GM23248 (cell line): ENCODE measurements around the gene FAM222B. TPM values are rescaled to one million over a fixed set of nuclear protein-coding genes. Genes with fewer than 3 reads are reported as not detected.
A peak's percentile ranks its signal among the peaks of the same experiment; 100 is the strongest.
"Not testable (repeated sequence)": the region's sequence is repeated elsewhere in the genome, so short reads cannot be mapped to it uniquely, and the experiment has no call there.

Experiments used
- DNase-seq: peaks from one replicate; pipeline ENCODE4 v3.0.0-alpha.2; 2015
- H2AFZ ChIP-seq: fragments of 200-600 bp; sonication (generic); 2 replicates; pipeline ENCODE4 v1.6.1; 2016; ENCODE audit warnings: antibody characterized with exemption
- H3F3A ChIP-seq: fragments of 200-600 bp; sonication (generic); 2 replicates; pipeline ENCODE4 v1.6.1; 2016; ENCODE audit warnings: mild to moderate bottlenecking, antibody characterized with exemption, mixed run types; ENCODE audit not compliant: insufficient read depth
- H3K27ac ChIP-seq: fragments of 200-600 bp; sonication (generic); 2 replicates; pipeline ENCODE4 v1.5.1; 2016; ENCODE audit warnings: mild to moderate bottlenecking
- H3K27me3 ChIP-seq: fragments of 200-600 bp; sonication (generic); replicated peaks from 2 replicates; pipeline ENCODE4 v1.6.1; 2016; ENCODE audit warnings: mild to moderate bottlenecking; ENCODE audit not compliant: insufficient read depth
- H3K36me3 ChIP-seq: fragments of 200-600 bp; sonication (generic); 2 replicates; pipeline ENCODE4 v1.6.1; 2016; ENCODE audit warnings: low read depth, mild to moderate bottlenecking
- H3K4me1 ChIP-seq: fragments of 200-600 bp; sonication (generic); 2 replicates; pipeline ENCODE4 v1.6.1; 2016; ENCODE audit warnings: mild to moderate bottlenecking; ENCODE audit not compliant: insufficient read depth
- H3K4me2 ChIP-seq: fragments of 200-600 bp; sonication (generic); one replicate; pipeline ENCODE4 v1.6.1; 2016; ENCODE audit warnings: mild to moderate bottlenecking; ENCODE audit not compliant: unreplicated experiment
- H3K4me3 ChIP-seq: fragments of 200-600 bp; sonication (generic); 2 replicates; pipeline ENCODE4 v1.5.1; 2016; ENCODE audit warnings: mild to moderate bottlenecking
- H3K79me2 ChIP-seq: fragments of 200-600 bp; sonication (generic); 2 replicates; pipeline ENCODE4 v1.6.1; 2016; ENCODE audit warnings: mild to moderate bottlenecking; ENCODE audit not compliant: insufficient read depth
- H3K9ac ChIP-seq: fragments of 200-600 bp; sonication (generic); 2 replicates; pipeline ENCODE4 v1.6.1; 2016; ENCODE audit warnings: mild to moderate bottlenecking
- H3K9me2 ChIP-seq: fragments of 200-600 bp; sonication (generic); 2 replicates; pipeline ENCODE4 v1.6.1; 2016; ENCODE audit warnings: mixed run types, mild to moderate bottlenecking, moderate library complexity; ENCODE audit not compliant: insufficient read depth
- H3K9me3 ChIP-seq: fragments of 200-600 bp; sonication (generic); one replicate; pipeline ENCODE4 v1.6.1; 2017; ENCODE audit warnings: low read depth
- H4K20me1 ChIP-seq: fragments of 200-600 bp; sonication (generic); 2 replicates; pipeline ENCODE4 v1.6.0; 2016; ENCODE audit not compliant: insufficient read depth
- EZH2 ChIP-seq: fragments of 200-600 bp; sonication (generic); IDR thresholded peaks from 2 replicates; pipeline ENCODE4 v1.6.1; 2018; ENCODE audit warnings: antibody characterized with exemption, mild to moderate bottlenecking; ENCODE audit not compliant: insufficient read depth, poor library complexity, severe bottlenecking
- EZH2phosphoT487 ChIP-seq: fragments of 200-600 bp; sonication (generic); IDR thresholded peaks from 2 replicates; pipeline ENCODE4 v1.6.1; 2018; ENCODE audit warnings: antibody characterized with exemption, moderate library complexity, mild to moderate bottlenecking, low read depth; ENCODE audit not compliant: insufficient read depth
- WGBS, 2 experiments: methylation state at CpG; one replicate each; pipeline ENCODE4 v1.1.6; 2015 to 2017; ENCODE audit warnings: low lambda C conversion rate in 2 of 2, low coverage in 1 of 2; ENCODE audit errors: missing lambda C conversion rate in 2 of 2; 5-methylcytosine and 5-hydroxymethylcytosine counted together
- in situ Hi-C: fragments of 300-500 bp; cut with MboI; formaldehyde crosslinking; loops from 2 replicates; pipeline ENCODE4 v1.15.0; 2020
- polyA plus RNA-seq: library from polyadenylated mRNA; unstranded; fragments of >200 nt; fragmentation: Nextera tagmentation; extraction: Ambion mirVana; gene quantifications from 2 replicates; pipeline ENCODE4 v1.2.1, GENCODE V29; 2016
- total RNA-seq: library from RNA; depleted of rRNA; stranded (reverse); fragments of >200 nt; shearing (Covaris generic); gene quantifications from 2 replicates; pipeline ENCODE4 v1.2.3, GENCODE V29; 2014

The FAM222B gene
- total and polyA plus RNA-seq, 2 experiments from 2014 or later = 7.6 to 11.1 TPM

DNA sequence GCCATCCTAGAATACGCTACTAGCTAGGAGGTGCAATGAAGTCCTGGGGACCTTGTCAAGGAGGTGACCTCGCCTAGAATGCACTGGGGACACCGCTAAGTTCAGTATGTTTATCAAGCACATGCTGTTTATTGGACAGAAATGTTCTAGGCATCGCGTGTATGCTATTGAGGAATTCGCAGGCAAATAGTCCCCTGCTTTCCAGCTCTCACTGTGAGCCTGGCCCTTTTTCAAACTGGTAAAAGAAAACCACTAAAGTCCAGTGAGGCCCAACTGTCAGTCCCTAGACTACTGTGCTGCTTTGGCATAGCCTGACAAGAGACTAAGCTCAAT lies 1.2 kb upstream of the FAM222B start:
- no peak overlapping the region for H3K9ac ChIP-seq
- H3K4me3 ChIP-seq = no peak overlapping the region
- TF ChIP-seq EZH2 = no peak
- TF ChIP-seq EZH2phosphoT487 = no peak
- no peaks in the 10 kb centered on the region for H3K36me3 ChIP-seq
- H3K79me2 ChIP-seq = peaks cover 44% of the 10 kb centered on the region
- no peak for DNase-seq
- H3K9me2 ChIP-seq = no peaks in the 10 kb centered on the region
- H3K4me2 ChIP-seq = no peak overlapping the region
- in situ Hi-C loops = no loop called here
- H3K27me3 ChIP-seq = no peaks in the 10 kb centered on the region
- 97% methylated on average over 6 of the region's 6 CpGs for WGBS, 2 experiments
- H4K20me1 ChIP-seq = no peaks in the 10 kb centered on the region
- H2AFZ ChIP-seq = no peak overlapping the region
- H3K27ac ChIP-seq = no peak overlapping the region
- H3K4me1 ChIP-seq = peaks cover 12% of the 10 kb centered on the region; the same call in 1 of the 2 replicates
- no peaks in the 10 kb centered on the region for H3K9me3 ChIP-seq
- peaks cover 9% of the 10 kb centered on the region for H3F3A ChIP-seq

DNA sequence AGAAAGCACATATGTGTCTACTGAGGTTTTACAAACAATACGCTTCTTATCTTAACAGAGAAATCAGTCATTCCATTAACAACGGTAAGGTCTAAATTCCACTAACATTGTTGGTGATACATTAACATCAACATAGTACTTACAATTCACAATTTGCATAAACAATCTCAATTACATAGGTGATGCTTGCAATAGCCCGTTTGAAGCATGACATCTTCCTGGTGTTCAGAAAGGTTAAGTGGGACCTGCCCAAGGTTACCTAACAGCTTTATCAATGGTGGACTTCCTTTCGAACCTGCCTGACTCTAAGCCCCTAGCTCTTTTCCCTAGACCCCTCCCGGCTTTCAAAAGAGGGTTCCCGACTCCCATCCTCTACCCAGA lies 699 bp downstream of the FAM222B start:
- Histone ChIP-seq H3K9me2 (no peaks in the 10 kb centered on the region), H4K20me1 (no peaks in the 10 kb centered on the region), H3K4me3 (peak overlapping the region; percentile 96), H2AFZ (peak overlapping the region; percentile 99), H3K9ac (peak overlapping the region; percentile 82), H3K27me3 (no peaks in the 10 kb centered on the region), H3K4me2 (peak overlapping the region; percentile 98), H3K36me3 (no peaks in the 10 kb centered on the region), H3K79me2 (peaks cover 63% of the 10 kb centered on the region), H3K9me3 (no peaks in the 10 kb centered on the region), H3K4me1 (peaks cover 12% of the 10 kb centered on the region; the same call in 1 of the 2 replicates), H3F3A (peaks cover 9% of the 10 kb centered on the region), H3K27ac (peak overlapping the region; percentile 55)
- TF ChIP-seq EZH2 (no peak), EZH2phosphoT487 (no peak)
- in situ Hi-C loops = no loop called here
- no peak for DNase-seq
- 1 to 4% methylated on average over 6 of the region's 6 CpGs for WGBS, 2 experiments

DNA sequence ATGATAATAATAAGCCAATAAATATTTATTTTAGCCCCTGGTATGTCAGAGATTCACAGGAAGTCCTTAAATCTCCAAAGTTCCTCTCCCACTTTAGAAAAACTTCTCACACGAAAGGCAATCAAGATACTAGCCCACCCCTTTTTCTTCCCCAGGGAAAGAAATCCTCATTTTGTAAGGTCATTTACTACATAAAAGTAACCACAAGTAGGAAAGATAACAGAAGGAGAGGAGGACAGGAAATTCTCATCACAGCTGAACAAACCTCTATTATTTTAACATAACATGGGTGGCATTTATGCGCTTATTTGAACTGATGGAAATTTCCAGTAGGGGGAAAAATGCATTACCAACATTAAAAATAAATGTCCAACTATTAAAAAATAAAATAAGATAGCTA lies 3.4 kb downstream of the FAM222B start:
- no peak overlapping the region for H3K27ac ChIP-seq
- no peak overlapping the region for H3K4me2 ChIP-seq
- no peaks in the 10 kb centered on the region for H3K27me3 ChIP-seq
- H3K4me1 ChIP-seq = peaks cover 12% of the 10 kb centered on the region; the same call in 1 of the 2 replicates
- no peak for DNase-seq
- H2AFZ ChIP-seq = no peak overlapping the region
- H3K9ac ChIP-seq = peak overlapping the region; percentile 2; the same call in 1 of the 2 replicates
- peaks cover 9% of the 10 kb centered on the region for H3F3A ChIP-seq
- peaks cover 90% of the 10 kb centered on the region for H3K79me2 ChIP-seq
- WGBS, 2 experiments = 93 to 96% methylated on average over 2 of the region's 2 CpGs
- H4K20me1 ChIP-seq = no peaks in the 10 kb centered on the region
- in situ Hi-C loops = no loop called here
- no peaks in the 10 kb centered on the region for H3K36me3 ChIP-seq
- H3K4me3 ChIP-seq = no peak overlapping the region
- TF ChIP-seq EZH2 (no peak), EZH2phosphoT487 (no peak)
- H3K9me2 ChIP-seq = no peaks in the 10 kb centered on the region
- H3K9me3 ChIP-seq = no peaks in the 10 kb centered on the region

DNA sequence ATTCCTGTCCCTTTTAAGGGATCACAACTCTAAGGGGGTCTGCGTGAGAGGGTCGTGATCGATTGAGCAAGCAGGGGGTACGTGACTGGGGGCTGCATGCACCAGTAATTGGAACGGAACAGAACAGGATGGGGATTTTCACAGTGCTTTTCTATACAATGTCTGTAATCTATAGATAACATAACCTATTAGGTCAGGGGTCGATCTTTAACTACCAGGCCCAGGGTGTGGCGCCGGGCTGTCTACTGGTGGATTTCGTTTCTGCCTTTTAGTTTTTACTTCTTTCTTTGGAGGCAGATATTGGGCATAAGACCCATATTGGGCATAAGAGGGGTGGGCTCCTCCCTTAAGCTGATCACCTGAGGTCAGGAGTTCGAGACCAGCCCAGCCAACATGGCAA lies 6.0 kb downstream of the FAM222B start:
- H4K20me1 ChIP-seq, H3K4me3 ChIP-seq, H3K27ac ChIP-seq, H3K36me3 ChIP-seq, DNase-seq, H2AFZ ChIP-seq, H3K9me2 ChIP-seq, H3F3A ChIP-seq, H3K9ac ChIP-seq, H3K4me2 ChIP-seq, in situ Hi-C loops, H3K4me1 ChIP-seq, H3K27me3 ChIP-seq, H3K9me3 ChIP-seq: not testable (repeated sequence)
- peaks cover 100% of the 10 kb centered on the region for H3K79me2 ChIP-seq
- 94% methylated on average over 10 of the region's 10 CpGs for WGBS, 2 experiments

DNA sequence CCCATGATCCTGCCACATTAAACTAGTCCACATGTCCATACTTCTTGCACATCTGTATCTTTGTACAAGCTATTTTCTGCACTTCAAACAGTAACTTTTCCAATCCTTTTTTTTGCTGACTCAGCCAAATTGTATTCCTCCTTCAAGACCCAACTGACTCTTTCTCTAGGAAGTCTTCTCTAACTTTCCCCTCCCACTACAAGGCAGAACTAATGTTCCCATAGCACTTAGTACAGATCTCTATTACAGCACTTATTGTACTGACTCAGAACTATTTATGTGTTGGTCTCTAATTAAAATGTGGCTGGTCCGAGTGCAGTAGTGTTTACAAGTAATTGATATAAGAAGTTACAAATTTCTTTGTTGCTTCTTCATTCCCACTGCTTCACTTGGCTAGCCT lies 8.2 kb downstream of the FAM222B start:
- Histone ChIP-seq H3K27ac (no peak overlapping the region), H3K4me1 (no peaks in the 10 kb centered on the region), H3K36me3 (no peaks in the 10 kb centered on the region; the same call in 1 of the 2 replicates), H3K9me2 (no peaks in the 10 kb centered on the region), H2AFZ (no peak overlapping the region), H3K4me2 (no peak overlapping the region), H4K20me1 (no peaks in the 10 kb centered on the region), H3K4me3 (no peak overlapping the region), H3K9ac (no peak overlapping the region), H3K27me3 (no peaks in the 10 kb centered on the region), H3K9me3 (no peaks in the 10 kb centered on the region), H3F3A (0 out of 2 replicates have a peak, but pooled peaks cover 4% of the 10 kb centered on the region), H3K79me2 (peaks cover 100% of the 10 kb centered on the region)
- in situ Hi-C loops = no loop called here
- no peak for TF ChIP-seq EZH2phosphoT487
- TF ChIP-seq EZH2 = no peak
- no peak for DNase-seq
- 93% methylated on average over 1 of the region's 1 CpG for WGBS, 2 experiments
